Activated T-helper 17 cell treated with anti-CD3 and anti-CD28 coated beads, Interleukin-2, amount 50 U/mL, for 72 hours (primary cell): Measurements from ENCODE around the gene SKA1. TPM values are rescaled to one million over a fixed set of nuclear protein-coding genes. Genes with fewer than 3 reads are reported as not detected.

ENCODE experiments used
- ATAC-seq: fragments of 150-1000 bp; cut with Tn5 transposase; replicated peaks from 2 replicates; pipeline ENCODE4 v1.10.0; 2021; ENCODE audit warnings: mild to moderate bottlenecking, moderate library complexity
- H3K27ac Mint-ChIP-seq: one replicate; pipeline ENCODE4 v1.8.0; 2022; ENCODE audit warnings: mixed read lengths
- H3K27me3 Mint-ChIP-seq: one replicate; pipeline ENCODE4 v1.8.0; 2022; ENCODE audit warnings: mixed read lengths
- H3K36me3 Mint-ChIP-seq: one replicate; pipeline ENCODE4 v1.8.0; 2022; ENCODE audit warnings: low read depth, mild to moderate bottlenecking, mixed read lengths
- H3K4me1 Mint-ChIP-seq: one replicate; pipeline ENCODE4 v1.8.0; 2022; ENCODE audit warnings: mixed read lengths
- H3K4me3 Mint-ChIP-seq: one replicate; pipeline ENCODE4 v1.8.0; 2022; ENCODE audit warnings: mild to moderate bottlenecking, mixed read lengths
- H3K9me3 Mint-ChIP-seq: one replicate; pipeline ENCODE4 v1.8.0; 2022; ENCODE audit warnings: mixed read lengths
- total RNA-seq, 2 donors: library from RNA; stranded (reverse); gene quantifications; one replicate each; pipeline ENCODE4 v1.2.3, GENCODE V29; 2022

Gene SKA1
- 10 to 100 TPM; 40.7 to 42.9 TPM for total RNA-seq

DNA sequence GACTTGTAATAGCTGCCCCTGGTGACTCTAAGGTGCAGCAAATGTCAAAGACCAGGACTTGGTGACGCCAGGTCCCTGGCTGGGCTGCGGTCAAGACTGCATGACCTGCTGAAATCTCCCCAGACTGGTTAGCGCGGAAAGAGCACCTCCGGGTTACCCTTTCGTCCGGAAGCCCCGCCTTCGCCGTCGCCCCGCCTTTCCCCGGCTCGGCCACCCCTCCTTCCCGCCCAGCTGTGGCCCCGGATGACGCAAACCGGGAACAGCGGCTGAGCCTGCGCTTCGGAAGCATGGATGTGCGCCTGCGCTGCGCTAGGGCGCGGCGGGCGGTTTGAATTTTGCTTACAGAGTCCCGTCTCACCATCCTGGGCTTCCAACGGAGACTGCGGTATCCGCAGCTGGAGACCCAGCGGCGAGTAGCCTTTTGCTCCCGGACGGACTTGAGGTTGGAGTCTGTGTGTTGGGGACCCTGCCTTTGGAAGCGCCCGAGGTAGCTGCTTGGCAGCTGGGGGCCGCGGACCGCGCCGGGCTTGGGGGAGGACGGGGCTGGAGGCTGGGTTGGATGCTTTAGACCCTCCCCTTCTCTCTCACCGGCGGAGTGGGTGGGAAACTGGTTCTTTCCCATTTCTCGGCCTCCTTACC lies at the start of gene SKA1:
Gene SKA1, plus strand, starts transcription at position 294 of the 639 bp plus-strand sequence. CDS start 785 bp downstream, outside the sequence.
- Mint-ChIP-seq H3K36me3 (peaks cover 7% of the 10 kb centered on the region), H3K27me3 (peaks cover 4% of the 10 kb centered on the region), H3K27ac (peak within 1 kb of the TSS; percentile 88), H3K4me1 (no peaks in the 10 kb centered on the region), H3K9me3 (peaks cover 4% of the 10 kb centered on the region), H3K4me3 (peak within 1 kb of the TSS; percentile 91)
- ATAC-seq, result peak; percentile 97

GRCh38 chr18:50327983-50328382 lies 46.9 kb upstream of the SKA1 start:
- no peak overlapping the region for H3K4me3 Mint-ChIP-seq

DNA sequence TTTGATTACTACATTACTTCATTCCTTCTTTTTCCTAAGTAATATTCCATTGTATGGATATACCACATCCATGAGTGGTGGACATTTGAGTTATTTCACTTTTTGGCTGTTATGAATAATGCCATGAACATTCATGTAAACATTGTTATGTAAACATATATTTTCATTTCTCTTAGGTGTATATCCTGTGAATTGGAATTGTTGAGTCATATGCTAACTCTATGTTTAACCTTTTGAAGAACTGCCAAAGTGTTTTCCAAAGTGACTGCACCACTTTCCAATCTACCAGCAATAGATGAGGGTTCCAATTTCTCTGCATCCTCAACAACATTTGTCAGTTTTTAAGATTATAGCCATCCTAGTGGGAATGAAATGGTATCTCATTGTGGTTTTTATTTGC lies 44.7 kb upstream of the SKA1 start:
- H3K4me3 Mint-ChIP-seq, result no peak overlapping the region
- H3K36me3 Mint-ChIP-seq, result no peaks in the 10 kb centered on the region
- H3K4me1 Mint-ChIP-seq, result no peaks in the 10 kb centered on the region
- no peak overlapping the region for H3K27ac Mint-ChIP-seq
- peaks cover 22% of the 10 kb centered on the region for H3K27me3 Mint-ChIP-seq
- H3K9me3 Mint-ChIP-seq, result no peaks in the 10 kb centered on the region
- no peak for ATAC-seq

More at GRCh38 chr18:50327983-50328382, 46.9 kb upstream of the SKA1 start:
- no peaks in the 10 kb centered on the region for H3K36me3 Mint-ChIP-seq
- H3K4me1 Mint-ChIP-seq, result no peaks in the 10 kb centered on the region
- peaks cover 22% of the 10 kb centered on the region for H3K27me3 Mint-ChIP-seq
- H3K9me3 Mint-ChIP-seq, result no peaks in the 10 kb centered on the region
- no peak overlapping the region for H3K27ac Mint-ChIP-seq
- ATAC-seq, result no peak

- Mint-ChIP-seq H3K9me3 (no peaks in the 10 kb centered on the region), H3K4me3 (no peak overlapping the region), H3K27ac (no peak overlapping the region), H3K27me3 (peaks cover 22% of the 10 kb centered on the region), H3K4me1 (no peaks in the 10 kb centered on the region), H3K36me3 (no peaks in the 10 kb centered on the region)
- no peak for ATAC-seq
Measured at GRCh38 chr18:50331691-50332090, 43.2 kb upstream of the SKA1 start.

- H3K4me3 Mint-ChIP-seq, result no peak overlapping the region
- ATAC-seq, result no peak
- H3K4me1 Mint-ChIP-seq, result no peaks in the 10 kb centered on the region
- no peaks in the 10 kb centered on the region for H3K9me3 Mint-ChIP-seq
- H3K27ac Mint-ChIP-seq, result no peak overlapping the region
- H3K36me3 Mint-ChIP-seq, result no peaks in the 10 kb centered on the region
- peaks cover 6% of the 10 kb centered on the region for H3K27me3 Mint-ChIP-seq
Measured at GRCh38 chr18:50334546-50335152, 40.2 kb upstream of the SKA1 start.

GRCh38 chr18:50338122-50338521 lies 36.7 kb upstream of the SKA1 start:
- Mint-ChIP-seq H3K4me3 (no peak overlapping the region), H3K27ac (no peak overlapping the region), H3K36me3 (no peaks in the 10 kb centered on the region), H3K27me3 (no peaks in the 10 kb centered on the region), H3K4me1 (no peaks in the 10 kb centered on the region), H3K9me3 (no peaks in the 10 kb centered on the region)
- ATAC-seq, result no peak

GRCh38 chr18:50338715-50339114 lies 36.1 kb upstream of the SKA1 start:
- no peak overlapping the region for H3K27ac Mint-ChIP-seq
- no peaks in the 10 kb centered on the region for H3K36me3 Mint-ChIP-seq

GRCh38 chr18:50340078-50340477 lies 34.8 kb upstream of the SKA1 start:
- H3K9me3 Mint-ChIP-seq, result no peaks in the 10 kb centered on the region
- no peaks in the 10 kb centered on the region for H3K27me3 Mint-ChIP-seq
- no peak for ATAC-seq

More at GRCh38 chr18:50338715-50339114, 36.1 kb upstream of the SKA1 start:
- ATAC-seq, result no peak
- Mint-ChIP-seq H3K4me3 (no peak overlapping the region), H3K27me3 (no peaks in the 10 kb centered on the region), H3K9me3 (no peaks in the 10 kb centered on the region), H3K4me1 (no peaks in the 10 kb centered on the region)

GRCh38 chr18:50341443-50341842 lies 33.4 kb upstream of the SKA1 start:
- Mint-ChIP-seq H3K4me1 (no peaks in the 10 kb centered on the region), H3K36me3 (no peaks in the 10 kb centered on the region), H3K4me3 (no peak overlapping the region), H3K27me3 (no peaks in the 10 kb centered on the region), H3K9me3 (no peaks in the 10 kb centered on the region), H3K27ac (no peak overlapping the region)
- no peak for ATAC-seq

More at GRCh38 chr18:50340078-50340477, 34.8 kb upstream of the SKA1 start:
- no peaks in the 10 kb centered on the region for H3K36me3 Mint-ChIP-seq
- H3K4me1 Mint-ChIP-seq, result no peaks in the 10 kb centered on the region
- H3K27ac Mint-ChIP-seq, result no peak overlapping the region
- no peak overlapping the region for H3K4me3 Mint-ChIP-seq

- Mint-ChIP-seq H3K4me1 (no peaks in the 10 kb centered on the region), H3K4me3 (no peak overlapping the region), H3K27me3 (peaks cover 30% of the 10 kb centered on the region), H3K27ac (no peak overlapping the region), H3K36me3 (no peaks in the 10 kb centered on the region), H3K9me3 (no peaks in the 10 kb centered on the region)
- no peak for ATAC-seq
Measured at GRCh38 chr18:50350699-50351098, 24.1 kb upstream of the SKA1 start.

DNA sequence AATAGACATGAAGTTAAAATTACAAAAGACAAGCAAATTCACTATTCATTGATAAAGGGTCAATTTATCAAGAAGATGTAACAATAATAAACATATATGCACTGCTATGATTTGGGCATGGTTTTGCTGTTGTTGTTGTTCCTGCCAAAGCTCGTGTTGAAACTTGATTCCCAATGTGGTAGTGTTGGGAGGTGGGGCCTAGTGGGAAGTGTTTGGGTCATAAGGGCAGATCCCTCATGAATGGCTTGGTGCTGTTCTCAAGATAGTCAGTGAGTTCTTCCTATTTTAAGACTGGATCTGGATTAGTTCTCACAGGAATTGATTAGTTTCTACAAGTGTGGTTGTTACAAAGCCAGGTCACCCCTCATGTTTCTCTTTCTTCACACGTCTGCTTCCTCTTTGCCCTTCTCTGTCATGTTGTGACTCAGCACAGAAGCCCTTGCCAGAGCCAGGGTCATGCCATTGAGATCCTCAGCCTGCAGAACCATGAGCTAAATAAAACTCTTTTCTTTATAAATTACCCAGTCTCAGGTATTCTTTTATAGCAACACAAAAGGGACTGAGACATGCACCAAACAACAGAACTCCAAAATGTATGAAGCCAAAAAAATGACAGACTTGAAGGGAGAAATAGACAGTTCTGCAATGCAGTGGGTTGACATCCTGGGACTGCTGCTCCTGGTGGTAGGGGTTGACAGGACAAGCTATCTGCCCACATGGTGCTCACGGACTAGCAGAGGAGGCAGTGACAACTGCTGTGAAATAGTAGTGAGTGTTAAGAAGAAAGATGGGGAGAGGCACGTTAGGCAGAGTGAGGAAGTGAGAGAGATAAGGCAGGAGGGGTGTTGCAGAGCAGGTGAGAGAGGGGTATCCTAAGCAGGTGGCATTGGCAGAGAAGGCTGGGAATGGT lies 18.6 kb upstream of the SKA1 start:
- peak overlapping the region; percentile 40 for H3K27ac Mint-ChIP-seq
- peak overlapping the region; percentile 19 for H3K4me3 Mint-ChIP-seq
- H3K27me3 Mint-ChIP-seq, result peaks cover 24% of the 10 kb centered on the region
- H3K4me1 Mint-ChIP-seq, result peaks cover 4% of the 10 kb centered on the region
- no peaks in the 10 kb centered on the region for H3K36me3 Mint-ChIP-seq
- no peaks in the 10 kb centered on the region for H3K9me3 Mint-ChIP-seq
- peak; percentile 68 for ATAC-seq

GRCh38 chr18:50358844-50359243 lies 16.0 kb upstream of the SKA1 start:
- Mint-ChIP-seq H3K4me1 (peaks cover 4% of the 10 kb centered on the region), H3K27ac (no peak overlapping the region), H3K36me3 (no peaks in the 10 kb centered on the region), H3K27me3 (peaks cover 7% of the 10 kb centered on the region), H3K4me3 (no peak overlapping the region), H3K9me3 (no peaks in the 10 kb centered on the region)
- ATAC-seq, result no peak

DNA sequence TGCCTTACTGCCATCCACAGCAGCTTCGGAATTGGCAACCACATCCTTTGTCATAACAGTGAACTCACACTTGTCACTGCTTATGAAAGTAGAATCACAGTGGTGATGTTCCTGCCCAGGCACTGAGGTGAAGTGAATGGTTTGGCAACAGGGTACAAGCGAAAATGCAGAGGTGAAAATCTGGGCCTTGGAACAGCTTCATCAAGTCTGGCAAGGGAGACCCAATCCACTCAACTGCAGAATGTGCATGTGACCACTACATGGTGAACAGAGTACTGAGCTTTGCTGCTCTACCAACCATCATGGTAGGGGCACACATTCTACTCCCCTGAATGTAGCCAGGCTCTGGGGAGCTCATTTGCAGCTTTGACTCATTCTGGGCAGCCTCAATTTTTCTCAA lies 15.0 kb upstream of the SKA1 start:
- ATAC-seq, result no peak
- Mint-ChIP-seq H3K27me3 (peaks cover 3% of the 10 kb centered on the region), H3K4me3 (no peak overlapping the region), H3K27ac (no peak overlapping the region), H3K4me1 (peaks cover 4% of the 10 kb centered on the region), H3K36me3 (no peaks in the 10 kb centered on the region), H3K9me3 (no peaks in the 10 kb centered on the region)

GRCh38 chr18:50360611-50361010 lies 14.2 kb upstream of the SKA1 start:
- H3K4me3 Mint-ChIP-seq, result no peak overlapping the region
- no peaks in the 10 kb centered on the region for H3K9me3 Mint-ChIP-seq
- no peaks in the 10 kb centered on the region for H3K36me3 Mint-ChIP-seq
- no peak for ATAC-seq
- H3K27ac Mint-ChIP-seq, result no peak overlapping the region
- peaks cover 4% of the 10 kb centered on the region for H3K4me1 Mint-ChIP-seq
- H3K27me3 Mint-ChIP-seq, result peaks cover 4% of the 10 kb centered on the region
